ENCODE results near the gene RASAL1. TPM values are rescaled to one million over a fixed set of nuclear protein-coding genes. Genes with fewer than 3 reads are reported as not detected.
A peak's percentile ranks its signal among the peaks of the same experiment; 100 is the strongest.

RASAL1 gene
- total and polyA plus RNA-seq, 8 donors, result 3.0 to 62.0 (median 23.8) TPM

GRCh38 chr12:113071135-113072112 is 64.1 kb downstream of the RASAL1 start:
- DNase-seq, result peak in 1 of 2 donors; percentile 68
- H3K27ac ChIP-seq, result no peak overlapping the region
- no peaks in the 10 kb centered on the region for H3K36me3 ChIP-seq
- H3K9me3 ChIP-seq, result no peaks in the 10 kb centered on the region
- TF ChIP-seq POLR2AphosphoS5 (IDR thresholded peaks at IDR 0.05) (no peak), CTCF (IDR thresholded peaks at IDR 0.05) (no peak), POLR2A (IDR thresholded peaks at IDR 0.05) (no peak), EP300 (IDR thresholded peaks at IDR 0.05) (no peak)
- WGBS, 5 donors, result 52 to 71% (median 65%) methylated on average over 18 to 21 of the region's 21 CpGs
- H3K27me3 ChIP-seq, result peaks cover 0 to 22% (median 0%) of the 10 kb centered on the region in 3 donors
- H3K4me1 ChIP-seq, result peaks cover 0 to 10% (median 0%) of the 10 kb centered on the region in 4 donors
- no peak overlapping the region for H3K4me3 ChIP-seq
- intact Hi-C loops (cut with DNase I; ENCODE audit: low total_unique reads), result no loop called here

- 59 to 70% (median 68%) methylated on average over 15 of the region's 15 CpGs for WGBS, 5 donors
- no peak overlapping the region for H3K27ac ChIP-seq
- H3K27me3 ChIP-seq, result peaks cover 0 to 24% (median 2%) of the 10 kb centered on the region in 3 donors
- no peak overlapping the region for H3K4me3 ChIP-seq
- TF ChIP-seq EP300 (IDR thresholded peaks at IDR 0.05), result no peak
- TF ChIP-seq POLR2A (IDR thresholded peaks at IDR 0.05), result no peak
- no peak for TF ChIP-seq POLR2AphosphoS5 (IDR thresholded peaks at IDR 0.05)
- no peak for TF ChIP-seq CTCF (IDR thresholded peaks at IDR 0.05)
- intact Hi-C loops (cut with DNase I; ENCODE audit: low total_unique reads), result no loop called here
- peak in 1 of 2 donors; percentile 65 for DNase-seq
- no peaks in the 10 kb centered on the region for H3K36me3 ChIP-seq
- H3K4me1 ChIP-seq, result peaks cover 0 to 11% (median 0%) of the 10 kb centered on the region in 4 donors
- no peaks in the 10 kb centered on the region for H3K9me3 ChIP-seq
Measured at GRCh38 chr12:113070117-113070906, 65.2 kb downstream of the RASAL1 start.

- no peaks in the 10 kb centered on the region for H3K9me3 ChIP-seq
- peaks cover 0 to 16% (median 0%) of the 10 kb centered on the region in 4 donors for H3K4me1 ChIP-seq
- no peak overlapping the region for H3K27ac ChIP-seq
- 84 to 93% (median 89%) methylated on average over 6 of the region's 6 CpGs for WGBS, 5 donors
- intact Hi-C loops (cut with DNase I; ENCODE audit: low total_unique reads), result no loop called here
- no peak for DNase-seq
- H3K36me3 ChIP-seq, result no peaks in the 10 kb centered on the region
- no peak for TF ChIP-seq POLR2A (IDR thresholded peaks at IDR 0.05)
- TF ChIP-seq EP300 (IDR thresholded peaks at IDR 0.05), result no peak
- no peak for TF ChIP-seq CTCF (IDR thresholded peaks at IDR 0.05)
- TF ChIP-seq POLR2AphosphoS5 (IDR thresholded peaks at IDR 0.05), result no peak
- H3K27me3 ChIP-seq, result peaks cover 2 to 24% (median 7%) of the 10 kb centered on the region in 3 donors
- no peak overlapping the region for H3K4me3 ChIP-seq
Measured at GRCh38 chr12:113069751-113070116, 65.8 kb downstream of the RASAL1 start.

- intact Hi-C loops (cut with DNase I; ENCODE audit: low total_unique reads), result no loop called here
- Histone ChIP-seq H3K27me3 (peaks cover 8 to 29% (median 11%) of the 10 kb centered on the region in 3 donors), H3K4me1 (peaks cover 0 to 20% (median 0%) of the 10 kb centered on the region in 4 donors), H3K27ac (no peak overlapping the region), H3K4me3 (no peak overlapping the region), H3K9me3 (no peaks in the 10 kb centered on the region), H3K36me3 (no peaks in the 10 kb centered on the region)
- no peak for DNase-seq
- 64 to 100% (median 70%) methylated on average over 2 to 5 of the region's 5 CpGs for WGBS, 5 donors
- TF ChIP-seq POLR2A (IDR thresholded peaks at IDR 0.05), result no peak
- no peak for TF ChIP-seq CTCF (IDR thresholded peaks at IDR 0.05)
- TF ChIP-seq POLR2AphosphoS5 (IDR thresholded peaks at IDR 0.05), result no peak
- no peak for TF ChIP-seq EP300 (IDR thresholded peaks at IDR 0.05)
Measured at GRCh38 chr12:113069149-113069548, 66.4 kb downstream of the RASAL1 start.

All from stomach (tissue), 9 donors.